HG03460 (cell line): Measurements from ENCODE around the gene CEP57L1.
"Not testable (repeated sequence)": the region's sequence is repeated elsewhere in the genome, so short reads cannot be mapped to it uniquely, and the experiment has no call there.

ENCODE experiments used
- ATAC-seq: cut with Tn5 transposase; IDR thresholded peaks from one replicate; pipeline ENCODE4 v1.9.1; 2021; ENCODE audit not compliant: unreplicated experiment

The CEP57L1 gene

GRCh38 chr6:109073344-109074132 is 21.8 kb upstream of the CEP57L1 start:
- no peak for ATAC-seq

DNA sequence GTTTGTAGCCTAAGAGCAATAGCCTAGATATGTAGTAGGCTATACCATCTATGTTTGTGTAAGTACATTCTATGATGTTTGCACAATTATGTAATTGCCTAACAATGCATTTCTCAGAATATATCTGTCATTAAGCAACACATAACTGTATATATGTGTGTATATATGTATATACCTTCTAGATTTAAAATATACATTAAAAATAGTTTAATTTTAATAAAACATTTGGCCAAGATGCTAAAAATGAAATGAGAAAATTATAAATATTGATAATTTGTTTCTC is 21.2 kb upstream of the CEP57L1 start:
- no peak for ATAC-seq

- ATAC-seq = no peak
Observed at GRCh38 chr6:109075934-109076333, 19.4 kb upstream of the CEP57L1 start.

GRCh38 chr6:109076377-109076776 is 18.9 kb upstream of the CEP57L1 start:
- ATAC-seq = no peak

DNA sequence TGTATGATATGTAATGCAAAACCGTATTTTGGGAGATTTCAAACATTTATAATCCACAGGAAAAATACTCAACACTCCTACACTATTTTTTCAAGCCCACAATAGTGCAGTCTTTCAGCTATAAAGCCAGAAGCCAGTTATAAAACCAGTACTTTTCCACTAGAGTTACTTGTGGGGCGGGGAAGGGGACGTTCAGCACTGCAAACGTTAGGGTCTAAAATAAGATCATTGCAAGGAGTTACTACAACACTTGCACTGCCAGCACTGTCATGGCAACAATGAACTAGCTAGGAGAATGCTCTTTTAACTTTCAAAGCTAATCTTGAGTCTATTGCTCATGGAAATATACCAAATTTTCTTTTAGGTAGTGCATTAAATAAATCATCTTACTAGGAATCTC is 15.3 kb upstream of the CEP57L1 start:
- no peak for ATAC-seq

DNA sequence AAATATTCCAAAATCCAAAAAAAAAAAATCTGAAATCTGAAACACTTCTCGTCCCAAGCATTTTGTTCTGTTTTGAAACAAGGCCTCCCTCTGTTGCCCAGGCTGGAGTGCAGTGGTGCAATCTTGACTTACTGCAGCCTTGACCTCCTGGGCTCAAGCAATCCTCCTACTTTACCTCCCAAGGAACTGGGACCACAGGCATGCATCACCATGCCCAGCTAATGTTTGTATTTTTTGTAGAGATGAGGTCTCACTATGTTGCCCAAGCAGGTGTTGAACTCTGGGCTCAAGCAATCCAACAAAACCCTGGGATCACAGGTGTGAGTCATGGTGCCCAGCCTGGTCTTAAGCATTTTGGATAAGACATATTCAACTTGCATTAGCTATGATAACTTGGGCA is 14.3 kb upstream of the CEP57L1 start:
- no peak for ATAC-seq

DNA sequence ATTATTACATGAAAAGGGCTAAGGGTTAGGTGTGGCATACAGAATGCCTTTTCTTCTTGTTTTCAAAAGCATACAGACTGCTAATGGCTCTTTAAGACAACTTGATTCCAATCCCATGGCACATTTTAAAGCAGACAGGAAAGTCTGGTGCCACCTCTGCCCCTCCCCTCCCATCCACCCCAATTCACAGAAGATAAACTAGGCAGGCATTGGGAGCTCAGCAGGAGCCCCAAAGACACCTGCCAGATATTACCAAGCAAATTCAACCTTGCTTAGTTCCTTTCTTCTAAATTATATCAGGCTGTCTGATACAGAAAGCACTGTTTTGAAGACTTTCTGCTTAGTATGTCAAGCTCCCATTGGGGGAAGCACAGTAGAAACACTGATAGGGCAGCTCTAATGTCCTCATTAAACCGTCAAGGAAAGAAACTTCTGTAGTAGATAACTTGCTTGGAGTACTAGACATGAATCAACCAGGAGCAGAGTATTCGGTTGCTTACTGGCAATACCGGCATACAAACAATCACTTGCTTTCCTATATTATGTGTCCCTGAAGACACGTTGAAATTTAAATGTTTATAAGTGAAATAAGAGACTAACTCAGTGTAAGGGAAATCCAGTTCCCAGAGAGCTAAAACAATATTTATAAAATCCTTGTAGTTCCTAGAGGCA is 13.7 kb upstream of the CEP57L1 start:
- no peak for ATAC-seq

- ATAC-seq = no peak
Observed at GRCh38 chr6:109082188-109082577, 13.1 kb upstream of the CEP57L1 start.

DNA sequence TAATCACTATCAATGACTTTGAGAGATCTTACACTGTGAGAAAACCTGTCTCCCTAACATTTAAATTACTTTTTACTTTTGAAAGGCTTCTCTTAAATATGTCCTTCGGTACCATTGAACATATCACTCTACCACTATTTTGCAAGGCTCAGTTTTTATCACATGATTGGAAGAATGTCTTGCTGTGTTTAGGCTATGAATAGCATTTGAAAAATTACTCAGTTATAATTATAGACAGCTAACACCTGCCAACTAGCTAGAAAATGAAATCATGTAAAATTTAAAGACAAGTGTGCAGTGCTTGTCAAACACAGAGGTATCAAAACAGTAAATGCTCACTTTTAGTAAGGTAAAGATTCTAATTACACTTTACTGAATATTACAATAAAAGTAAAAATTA is 11.7 kb upstream of the CEP57L1 start:
- no peak for ATAC-seq

DNA sequence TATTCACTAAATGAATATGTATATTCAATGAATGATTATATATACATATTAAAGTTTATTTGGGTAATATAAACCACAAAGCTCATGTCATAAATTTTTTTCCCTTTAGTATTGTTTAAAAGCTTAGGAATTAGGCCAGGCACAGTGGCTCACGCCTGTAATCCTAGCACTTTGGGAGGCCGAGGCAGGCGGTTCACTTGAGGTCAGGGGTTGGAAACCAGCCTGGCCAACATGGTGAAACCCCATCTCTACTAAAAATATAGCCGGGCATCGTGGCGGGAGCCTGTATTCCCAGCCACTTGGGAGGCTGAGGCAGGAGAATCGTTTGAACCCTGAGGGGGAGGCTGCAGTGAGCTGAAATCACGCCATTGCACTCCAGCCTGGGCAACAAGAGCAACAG is 11.2 kb upstream of the CEP57L1 start:
- ATAC-seq = not testable (repeated sequence)

GRCh38 chr6:109087661-109088264 is 7.5 kb upstream of the CEP57L1 start:
- ATAC-seq = no peak

- ATAC-seq = no peak
Observed at GRCh38 chr6:109088995-109089394, 6.3 kb upstream of the CEP57L1 start.

DNA sequence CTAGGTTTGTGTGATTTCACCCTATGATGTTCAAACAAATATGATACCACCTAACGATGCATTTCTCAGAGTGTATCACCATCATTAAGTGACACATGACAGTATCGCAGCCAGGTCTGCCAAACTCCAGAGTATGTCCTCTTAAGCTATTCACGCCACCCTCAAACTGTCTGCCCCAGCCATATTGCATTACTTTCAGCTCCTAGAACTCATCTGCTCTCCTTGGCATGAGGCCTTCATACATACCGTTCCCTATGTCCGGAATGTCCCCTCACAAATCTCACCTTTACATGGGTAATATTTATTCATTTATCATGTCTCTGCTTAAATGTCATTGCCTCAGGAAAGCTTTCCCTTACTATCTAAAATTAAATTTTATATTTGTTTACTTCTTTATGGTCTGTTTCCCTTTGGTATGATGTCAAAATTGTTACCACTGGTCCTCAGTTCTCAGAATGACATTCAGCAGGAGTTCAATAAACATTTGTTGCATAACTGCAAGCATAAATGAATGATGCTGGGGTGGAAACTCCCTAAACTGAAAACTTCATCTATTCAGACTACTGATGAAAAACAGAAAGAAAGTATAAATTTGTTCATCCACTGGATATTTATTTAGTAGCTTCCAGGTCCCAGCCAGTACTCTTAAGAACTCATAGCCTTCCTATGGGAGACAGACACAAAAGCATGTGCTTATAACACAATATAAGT is 3.8 kb upstream of the CEP57L1 start:
- ATAC-seq = no peak

DNA sequence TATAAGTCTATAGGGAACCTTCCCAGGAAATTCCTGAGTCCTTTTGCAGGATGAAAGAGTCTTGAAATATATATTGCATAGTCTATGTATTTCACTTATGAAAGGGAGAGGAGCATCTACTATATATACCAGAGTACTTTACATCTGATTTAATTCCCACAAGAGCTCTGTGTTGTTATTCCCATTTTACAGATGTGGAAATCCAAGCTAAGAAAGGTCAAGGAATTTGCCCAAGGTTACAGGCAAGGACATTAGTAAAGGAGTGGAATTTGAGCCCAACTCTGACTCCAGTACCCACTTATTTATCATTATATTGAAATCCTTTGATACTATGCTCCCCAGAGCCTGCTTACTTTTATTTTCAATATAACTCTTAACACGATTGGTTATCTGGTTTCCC is 3.2 kb upstream of the CEP57L1 start:
- ATAC-seq = no peak

DNA sequence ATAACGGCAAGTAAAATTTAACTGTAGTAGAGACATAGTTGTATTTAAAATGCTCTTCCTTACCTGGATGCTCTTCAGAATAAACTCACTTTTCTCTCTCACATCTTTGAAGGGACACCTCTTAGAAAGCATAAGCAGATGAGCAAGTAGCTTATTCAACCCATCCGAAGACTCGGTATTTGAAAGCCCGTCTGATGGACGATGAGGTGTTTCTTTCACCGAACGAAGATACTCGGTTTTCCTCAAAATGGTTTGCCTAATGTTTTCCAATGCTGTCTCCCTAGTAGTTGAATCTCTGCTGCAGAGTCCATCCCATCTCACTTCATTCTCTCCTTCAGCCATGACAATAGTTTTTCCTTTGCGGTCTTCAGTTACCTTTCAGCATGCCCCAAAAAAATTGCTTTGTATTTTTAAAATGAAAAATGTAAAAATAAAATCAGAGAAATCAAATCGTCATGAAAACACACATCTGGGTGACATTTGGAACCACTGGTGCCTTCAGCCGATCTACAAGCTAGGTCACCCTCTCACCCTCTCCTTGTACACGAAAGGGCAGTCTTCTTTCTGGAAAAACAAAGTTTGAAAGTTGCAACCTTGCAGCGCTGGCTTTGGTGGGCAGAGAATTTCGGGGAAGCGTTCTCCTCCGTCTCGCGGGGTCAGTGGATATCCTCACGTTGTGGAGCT is 1.4 kb upstream of the CEP57L1 start:
- ATAC-seq = no peak

GRCh38 chr6:109094416-109095035 is 781 bp upstream of the CEP57L1 start, which contains the start of gene SESN1:
TSS of gene SESN1 (minus strand) at chr6:109094846. CDS start at chr6:109094073, 773 bp downstream.
- peak; percentile 62 for ATAC-seq

GRCh38 chr6:109095835-109096084 is 453 bp downstream of the CEP57L1 start:
- no peak for ATAC-seq

DNA sequence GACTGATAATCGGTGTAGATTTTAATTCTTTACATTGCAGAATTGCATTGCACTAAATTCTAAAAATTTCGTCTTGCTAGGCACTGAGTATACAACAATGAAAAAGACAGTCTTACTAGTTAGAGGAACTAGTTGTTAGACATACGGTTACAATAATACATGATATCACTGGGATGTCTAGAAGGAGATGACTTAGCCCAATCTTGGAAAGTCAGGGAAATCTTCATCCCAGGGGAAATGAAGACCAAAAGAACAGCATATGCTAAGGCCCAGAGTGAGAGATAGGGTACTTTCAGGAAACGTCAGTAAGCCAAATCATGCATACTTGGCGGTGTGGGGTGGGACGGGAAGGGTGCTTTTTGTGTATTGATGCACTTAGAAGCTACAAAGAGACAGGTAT is 901 bp downstream of the CEP57L1 start:
- no peak for ATAC-seq

DNA sequence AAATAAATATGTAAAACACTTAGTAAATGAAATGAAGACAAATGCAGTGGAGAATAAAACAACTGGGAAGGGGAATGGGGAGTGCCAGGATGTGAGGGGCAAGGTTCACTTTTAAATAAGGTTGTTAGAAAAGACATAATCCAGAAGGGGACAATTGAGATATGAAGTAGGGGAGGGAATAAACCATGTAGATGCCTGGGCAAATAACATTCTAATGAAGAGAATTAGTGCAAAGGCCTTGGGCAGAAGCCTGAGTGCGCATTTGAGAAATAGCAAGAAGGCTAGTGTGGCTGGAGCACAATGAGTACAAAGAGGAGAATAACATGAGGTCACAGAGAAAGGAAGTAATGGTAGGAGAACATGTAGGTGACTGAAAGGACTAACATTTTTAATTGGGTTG is 2.4 kb downstream of the CEP57L1 start:
- no peak for ATAC-seq

DNA sequence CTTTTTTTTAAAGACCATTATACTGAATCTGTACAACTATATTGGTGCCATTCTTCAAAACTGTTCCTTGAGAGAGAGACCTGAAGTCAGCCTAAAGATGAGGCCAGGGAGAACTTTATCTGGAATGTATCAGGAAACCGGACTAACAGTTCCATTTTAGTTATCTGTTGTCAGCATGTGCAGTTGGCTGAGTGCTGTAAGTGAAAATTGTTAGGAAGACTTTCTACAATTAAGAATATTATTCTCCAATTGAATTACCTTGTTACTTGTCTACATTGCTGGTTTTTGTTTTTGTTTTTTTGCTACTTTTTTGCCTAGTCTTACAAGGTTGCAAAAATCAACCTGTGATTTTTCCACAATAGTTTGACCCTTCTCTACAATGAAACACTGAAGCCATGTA is 7.5 kb downstream of the CEP57L1 start:
- no peak for ATAC-seq

DNA sequence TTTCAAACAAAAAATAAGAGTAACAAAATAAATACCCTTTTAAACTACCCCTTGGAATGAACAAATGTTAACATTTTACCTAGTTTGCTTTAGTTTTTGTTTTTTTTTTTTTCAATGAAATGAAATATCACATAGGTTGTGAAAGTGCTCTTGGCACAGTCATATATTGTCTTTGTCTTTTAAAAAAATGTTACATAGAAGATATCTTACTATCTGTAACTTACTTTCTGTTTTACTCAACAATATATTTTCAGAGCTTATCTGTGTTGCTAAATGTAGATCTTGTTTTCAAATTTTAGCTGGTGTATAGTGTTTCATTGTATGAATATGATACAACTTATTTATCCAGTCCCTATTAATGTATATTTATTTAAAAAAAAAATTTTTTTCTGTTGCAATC is 8.6 kb downstream of the CEP57L1 start:
- no peak for ATAC-seq
